Measurements from ENCODE around the gene RFX7. TPM values are rescaled to one million over a fixed set of nuclear protein-coding genes. Genes with fewer than 3 reads are reported as not detected.
A peak's percentile ranks its signal among the peaks of the same experiment; 100 is the strongest.

Gene RFX7
- total RNA-seq, 1 experiment from 2014 or later, result 34.4 TPM

DNA sequence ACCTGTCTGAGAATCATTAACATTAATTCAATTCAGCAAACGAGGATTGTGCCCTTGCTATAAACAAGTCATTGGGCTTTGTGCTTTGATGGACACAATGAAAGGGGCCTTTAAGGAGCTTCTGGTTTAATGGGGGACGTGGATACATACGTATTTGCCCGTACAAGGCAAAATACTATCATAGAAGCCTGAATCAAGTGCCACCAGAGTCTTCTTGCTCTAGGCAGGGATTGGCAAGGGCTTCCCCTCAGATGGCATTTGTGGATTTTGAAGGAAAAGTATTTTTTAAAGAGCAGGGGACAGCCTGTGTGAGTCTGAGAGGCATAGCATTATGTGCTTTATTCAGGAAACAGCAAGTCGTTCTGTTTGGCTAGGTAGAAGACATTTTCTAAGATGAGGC, 166.6 kb downstream of the RFX7 start:
- Histone ChIP-seq H3K27me3 (replicated peaks; ENCODE audit: insufficient read depth, low read depth, low read length, poor library complexity) (no peaks in the 10 kb centered on the region), H3K4me1 (ENCODE audit: insufficient read depth, low read length, poor library complexity, severe bottlenecking) (no peaks in the 10 kb centered on the region), H3K4me3 (ENCODE audit: low read depth, low read length, poor library complexity, severe bottlenecking) (no peak overlapping the region), H3K9me3 (ENCODE audit: low read depth, low read length, poor library complexity, severe bottlenecking) (no peaks in the 10 kb centered on the region), H3K27ac (ENCODE audit: low read depth, low read length, poor library complexity, severe bottlenecking) (no peak overlapping the region), H3K36me3 (ENCODE audit: insufficient read depth, low read length, poor library complexity, severe bottlenecking) (no peaks in the 10 kb centered on the region)
- ChIA-PET CTCF (no interaction called here), POLR2A (ENCODE audit: low non-redundant PET) (interaction anchor here (0.7 kb wide), 1 partner anchor 841 kb away, joined by 3 read pairs; the partner anchor contains the start of gene TCF12)
- intact Hi-C loops (cut with micrococcal nuclease; ENCODE audit: unreplicated experiment), result no loop called here
- DNase-seq (ENCODE audit: low spot score), result no peak
- TF ChIP-seq CTCF (conservative IDR thresholded peaks at IDR 0.05; ENCODE audit: low read depth, low read length), result no peak
- TF ChIP-seq EZH2 (IDR thresholded peaks at IDR 0.05; ENCODE audit: borderline replicate concordance, low read depth, low read length, poor library complexity, severe bottlenecking), result no peak
- no TSS peak for BruUV-seq (replicated peaks)

GRCh38 chr15:56076640-56077039, 167.0 kb downstream of the RFX7 start:
- Histone ChIP-seq H3K36me3 (ENCODE audit: insufficient read depth, low read length, poor library complexity, severe bottlenecking) (no peaks in the 10 kb centered on the region), H3K9me3 (ENCODE audit: low read depth, low read length, poor library complexity, severe bottlenecking) (no peaks in the 10 kb centered on the region), H3K4me1 (ENCODE audit: insufficient read depth, low read length, poor library complexity, severe bottlenecking) (no peaks in the 10 kb centered on the region), H3K27ac (ENCODE audit: low read depth, low read length, poor library complexity, severe bottlenecking) (no peak overlapping the region), H3K27me3 (replicated peaks; ENCODE audit: insufficient read depth, low read depth, low read length, poor library complexity) (no peaks in the 10 kb centered on the region), H3K4me3 (ENCODE audit: low read depth, low read length, poor library complexity, severe bottlenecking) (no peak overlapping the region)
- TF ChIP-seq CTCF (conservative IDR thresholded peaks at IDR 0.05; ENCODE audit: low read depth, low read length) (no peak), EZH2 (IDR thresholded peaks at IDR 0.05; ENCODE audit: borderline replicate concordance, low read depth, low read length, poor library complexity, severe bottlenecking) (no peak)
- no peak for DNase-seq (ENCODE audit: low spot score)
- no TSS peak for BruUV-seq (replicated peaks)
- ChIA-PET CTCF (no interaction called here), POLR2A (ENCODE audit: low non-redundant PET) (interaction anchor here (0.7 kb wide), 1 partner anchor 842 kb away, joined by 3 read pairs; the partner anchor contains the start of gene TCF12)
- intact Hi-C loops (cut with micrococcal nuclease; ENCODE audit: unreplicated experiment), result no loop called here

DNA sequence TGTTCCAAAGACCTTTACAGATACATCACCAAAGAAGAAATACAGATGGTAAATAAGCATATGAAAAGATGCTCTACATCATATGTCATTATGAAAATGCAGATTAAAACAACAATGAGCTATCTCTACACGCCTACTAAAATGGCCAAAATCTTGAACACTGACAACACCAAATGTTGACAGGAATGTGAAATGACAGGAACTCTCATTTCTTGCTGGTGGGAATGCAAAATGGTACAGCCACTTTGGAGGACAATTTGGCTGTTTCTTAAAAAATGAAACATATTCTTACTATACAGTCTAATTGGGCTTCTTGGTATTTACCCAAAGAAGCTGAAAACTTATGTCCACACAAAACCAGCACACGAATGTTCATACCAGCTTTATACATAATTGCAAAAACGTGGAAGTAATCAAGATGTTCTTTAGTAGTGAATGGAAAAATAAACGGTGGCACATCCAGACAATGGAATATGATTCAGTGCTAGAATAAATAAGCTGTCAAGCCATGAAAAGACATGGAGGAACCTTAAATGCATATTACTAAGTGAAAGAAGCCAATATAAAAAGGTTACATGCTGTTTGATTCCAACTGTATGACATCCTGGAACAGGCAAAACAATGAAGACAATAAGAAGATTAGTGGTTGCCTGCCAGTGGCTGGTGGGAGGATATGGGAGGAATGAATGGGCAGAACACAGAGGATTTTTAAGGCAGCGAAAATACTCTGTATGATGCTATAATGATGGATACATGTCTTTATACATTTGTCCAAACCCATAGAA, 169.0 kb downstream of the RFX7 start:
- TF ChIP-seq EZH2 (IDR thresholded peaks at IDR 0.05; ENCODE audit: borderline replicate concordance, low read depth, low read length, poor library complexity, severe bottlenecking) (no peak), CTCF (conservative IDR thresholded peaks at IDR 0.05; ENCODE audit: low read depth, low read length) (no peak)
- ChIA-PET POLR2A (ENCODE audit: low non-redundant PET) (no interaction called here), CTCF (no interaction called here)
- H3K4me1 ChIP-seq (ENCODE audit: insufficient read depth, low read length, poor library complexity, severe bottlenecking), result no peaks in the 10 kb centered on the region
- intact Hi-C loops (cut with micrococcal nuclease; ENCODE audit: unreplicated experiment), result no loop called here
- no peaks in the 10 kb centered on the region for H3K9me3 ChIP-seq (ENCODE audit: low read depth, low read length, poor library complexity, severe bottlenecking)
- no peaks in the 10 kb centered on the region for H3K36me3 ChIP-seq (ENCODE audit: insufficient read depth, low read length, poor library complexity, severe bottlenecking)
- peak; percentile 45 for DNase-seq (ENCODE audit: low spot score)
- no TSS peak for BruUV-seq (replicated peaks)
- H3K4me3 ChIP-seq (ENCODE audit: low read depth, low read length, poor library complexity, severe bottlenecking), result no peak overlapping the region
- no peaks in the 10 kb centered on the region for H3K27me3 ChIP-seq (replicated peaks; ENCODE audit: insufficient read depth, low read depth, low read length, poor library complexity)
- H3K27ac ChIP-seq (ENCODE audit: low read depth, low read length, poor library complexity, severe bottlenecking), result no peak overlapping the region
